Hypothalamus (tissue), 51 donors: ENCODE measurements around the gene OR10G8.

Experiments
- DNase-seq, 51 donors: peaks; one replicate each; lab custom pipeline; 2025; lab: John Stamatoyannopoulos, UW

The OR10G8 gene

DNA sequence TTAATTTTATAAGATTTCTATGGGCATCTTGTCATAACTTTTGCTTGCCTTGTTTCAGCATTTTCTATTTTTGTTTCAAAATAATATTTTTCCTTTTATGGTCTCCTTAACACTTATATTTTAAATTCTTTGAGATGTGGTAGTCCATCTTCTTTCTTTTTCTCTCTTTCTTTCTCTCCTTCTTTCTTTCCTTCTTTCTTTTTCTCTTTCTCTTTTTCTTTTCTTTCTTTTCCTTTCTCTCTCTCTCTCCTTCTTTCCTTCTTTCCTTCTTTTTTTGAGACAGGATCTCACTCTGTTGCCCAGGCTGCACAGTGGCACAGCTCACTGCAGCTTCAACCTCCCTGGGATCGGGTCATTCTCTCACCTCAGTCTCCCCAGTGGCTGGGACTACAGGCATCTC is 50.7 kb downstream of the OR10G8 start:
- DNase-seq = no peak

- DNase-seq = no peak
These were observed 52.0 kb downstream of the OR10G8 start for GRCh38 chr11:124078591-124078990.

GRCh38 chr11:124079631-124080326 is 53.2 kb downstream of the OR10G8 start:
- no peak for DNase-seq
